Glomerular visceral epithelial cell (primary cell): ENCODE measurements around the gene TSC22D4.
"Not testable (repeated sequence)": the region's sequence is repeated elsewhere in the genome, so short reads cannot be mapped to it uniquely, and the experiment has no call there.

Experiments used
- DNase-seq: peaks from one replicate; pipeline ENCODE4 v3.0.0-alpha.2; 2016; ENCODE audit errors: extremely low spot score

The TSC22D4 gene

DNA sequence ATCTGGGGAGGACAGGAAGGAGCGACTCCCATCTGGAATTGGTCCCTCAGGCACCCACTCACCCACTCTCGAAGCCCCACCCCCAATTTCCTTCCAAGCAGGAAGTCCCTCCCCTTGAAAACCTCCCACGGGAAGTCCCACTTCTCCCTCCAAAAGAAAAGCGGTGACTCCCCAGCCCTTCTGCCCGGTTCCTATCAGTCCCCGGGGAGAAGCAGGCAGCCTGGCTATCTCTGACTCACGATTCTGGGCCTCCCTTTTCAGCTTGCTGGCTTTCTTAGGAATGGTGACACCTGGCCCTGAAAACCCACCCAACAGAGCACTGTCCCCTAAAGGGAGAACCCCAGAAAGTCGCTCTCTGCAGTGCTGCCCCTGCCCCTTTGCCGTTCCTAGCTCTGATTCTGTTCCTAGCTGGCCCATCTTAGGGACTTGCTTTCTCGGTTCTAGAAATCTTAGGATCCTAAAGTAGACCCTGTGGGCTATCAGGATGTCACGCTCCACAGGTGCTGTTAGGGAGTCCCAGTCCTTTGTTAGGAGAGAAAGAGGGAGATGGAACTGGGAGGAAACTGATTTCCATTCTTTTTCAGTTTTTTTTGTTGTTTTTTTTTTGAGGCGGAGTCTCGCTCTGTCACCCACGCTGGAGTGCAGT, 6.0 kb downstream of the TSC22D4 start:
- DNase-seq: no peak

DNA sequence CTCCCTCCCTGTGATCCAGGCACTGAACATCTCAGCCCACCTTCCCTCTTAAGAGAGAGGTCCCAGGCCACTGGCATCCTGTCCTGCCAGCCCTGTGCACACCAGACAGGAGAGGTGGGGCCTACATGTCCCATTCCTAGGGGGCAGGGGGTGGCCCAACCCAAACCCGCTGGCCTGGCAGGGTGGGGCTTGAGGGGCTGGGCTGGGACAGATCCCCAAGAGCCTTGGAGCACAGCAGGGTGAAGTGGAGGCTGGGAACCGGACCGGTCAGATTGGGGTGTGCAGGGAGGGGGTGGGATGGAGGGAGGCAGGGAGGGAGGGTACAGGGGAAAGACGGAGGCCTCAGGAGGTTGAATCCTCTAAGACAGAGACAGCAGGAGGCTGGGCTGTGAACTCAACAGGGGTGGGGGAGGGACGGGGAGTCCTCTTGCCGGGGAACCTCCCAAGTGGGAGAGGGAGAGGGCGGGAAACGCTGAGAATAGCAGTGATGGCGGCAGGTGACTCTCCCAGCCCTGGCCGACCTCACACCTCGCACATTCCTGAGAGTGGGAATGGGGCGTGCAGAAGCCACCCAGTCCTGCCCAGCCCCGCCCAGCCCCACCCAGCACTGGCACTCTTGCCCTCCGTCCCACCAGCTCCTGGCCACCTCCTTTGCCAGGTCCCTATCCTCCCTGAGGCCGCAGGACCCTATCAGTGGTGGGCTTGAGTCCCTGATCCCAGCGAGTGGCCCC, 6.7 kb downstream of the TSC22D4 start:
- DNase-seq: no peak

- no peak for DNase-seq
These were observed 8.0 kb downstream of the TSC22D4 start for GRCh38 chr7:100471021-100471420.

- peak; percentile 78 for DNase-seq
These were observed 9.6 kb downstream of the TSC22D4 start for GRCh38 chr7:100469227-100470044.

- DNase-seq: no peak
These were observed 11.2 kb downstream of the TSC22D4 start for GRCh38 chr7:100467638-100468373.

DNA sequence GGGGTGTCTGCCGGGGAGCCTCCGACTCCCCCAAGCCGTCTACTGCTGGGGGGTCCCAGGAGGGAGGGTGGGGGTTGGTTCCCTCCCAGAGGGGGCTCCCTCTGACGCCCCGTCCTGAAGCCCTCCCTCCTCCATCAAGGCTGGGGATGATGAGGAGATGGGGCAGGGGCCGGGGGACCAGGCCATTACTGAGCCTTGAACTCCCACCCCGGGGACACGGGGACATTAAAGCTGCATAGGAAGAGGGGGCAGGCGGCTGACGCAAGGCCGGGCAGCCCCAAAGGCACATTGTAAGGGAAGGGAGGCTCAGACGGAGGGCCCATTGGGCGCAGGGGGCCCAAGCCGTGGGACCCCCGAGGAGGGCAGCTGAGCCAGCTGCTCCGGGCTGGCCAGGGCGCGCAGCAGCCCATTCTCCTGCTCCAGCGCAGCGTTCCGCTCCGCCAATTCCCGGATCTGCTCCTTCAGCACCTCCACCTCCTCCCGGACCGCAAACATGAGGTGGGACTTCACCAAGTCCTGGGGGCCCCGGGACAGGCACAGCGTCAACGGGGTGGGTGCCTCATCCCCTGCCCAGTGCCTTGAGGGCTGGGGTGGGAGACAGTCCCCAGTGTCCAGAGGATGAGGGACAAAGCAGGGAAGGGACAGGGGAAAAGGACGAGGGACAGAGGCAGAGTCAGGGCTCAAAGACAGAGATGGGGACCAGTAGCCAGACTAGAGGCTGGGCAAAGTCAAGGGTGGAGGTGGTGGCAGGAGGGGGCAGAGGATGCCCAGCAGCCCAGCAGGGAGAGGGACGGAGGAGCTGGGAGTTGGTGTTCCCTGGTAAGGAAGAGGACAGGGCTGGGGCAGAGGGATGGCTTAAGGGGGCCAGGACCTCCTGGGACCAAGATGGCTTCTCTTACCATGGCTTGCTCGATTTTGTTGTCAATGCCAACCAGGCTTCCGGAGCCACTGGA, 12.1 kb downstream of the TSC22D4 start:
- no peak for DNase-seq

GRCh38 chr7:100465702-100466311, 13.2 kb downstream of the TSC22D4 start:
- peak; percentile 73 for DNase-seq

- DNase-seq: no peak
These were observed 13.7 kb downstream of the TSC22D4 start for GRCh38 chr7:100465299-100465698.

GRCh38 chr7:100464791-100465190, 14.2 kb downstream of the TSC22D4 start:
- no peak for DNase-seq

- DNase-seq: no peak
These were observed 14.8 kb downstream of the TSC22D4 start, which contains the start of gene SPACDR for GRCh38 chr7:100464210-100464660. TSS of gene SPACDR (minus strand) at chr7:100464260. CDS start at chr7:100464025, 235 bp downstream.

GRCh38 chr7:100457033-100457432, 22.0 kb downstream of the TSC22D4 start:
- DNase-seq: no peak

DNA sequence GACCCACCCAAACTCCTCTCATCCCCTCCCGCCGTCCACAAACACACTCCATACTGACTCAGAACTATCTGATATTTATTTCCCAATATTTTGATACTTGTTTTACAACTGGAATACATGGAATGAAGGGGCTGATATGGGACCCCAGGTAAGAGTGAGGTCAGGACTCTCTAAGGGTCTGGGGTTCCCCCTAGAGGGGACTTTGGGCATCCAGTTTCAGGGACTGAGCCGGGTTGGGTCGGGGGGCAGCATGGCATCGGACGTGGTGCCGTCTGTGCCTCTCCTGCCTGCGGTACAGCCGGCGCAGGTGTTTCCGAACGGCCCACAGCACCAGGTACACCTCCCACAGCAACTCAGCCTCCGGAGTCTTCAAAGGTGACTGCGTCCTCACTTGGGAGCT, 22.5 kb downstream of the TSC22D4 start:
- DNase-seq: no peak

DNA sequence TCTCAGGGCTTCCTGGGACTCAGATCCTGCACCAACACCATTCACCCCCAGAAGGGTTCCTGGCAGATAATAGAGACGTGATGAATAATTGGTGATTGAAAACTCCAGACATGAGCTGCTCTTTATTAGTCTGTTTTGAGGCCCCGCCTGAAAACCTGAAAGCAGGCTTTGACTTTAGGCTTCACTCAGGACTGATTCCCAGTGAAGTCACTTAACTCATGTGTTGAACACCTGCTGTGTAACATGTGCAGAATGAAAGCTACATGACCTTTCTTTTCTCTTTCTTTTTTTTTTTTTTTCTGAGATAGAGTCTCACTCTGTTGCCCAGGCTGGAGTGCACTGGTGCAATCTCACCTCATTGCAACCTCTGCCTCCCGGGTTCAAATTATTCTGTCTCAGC, 23.8 kb downstream of the TSC22D4 start:
- no peak for DNase-seq

- DNase-seq: not testable (repeated sequence)
These were observed 25.2 kb downstream of the TSC22D4 start for GRCh38 chr7:100453854-100454253.

- DNase-seq: no peak
These were observed 26.5 kb downstream of the TSC22D4 start for GRCh38 chr7:100452513-100452912.

DNA sequence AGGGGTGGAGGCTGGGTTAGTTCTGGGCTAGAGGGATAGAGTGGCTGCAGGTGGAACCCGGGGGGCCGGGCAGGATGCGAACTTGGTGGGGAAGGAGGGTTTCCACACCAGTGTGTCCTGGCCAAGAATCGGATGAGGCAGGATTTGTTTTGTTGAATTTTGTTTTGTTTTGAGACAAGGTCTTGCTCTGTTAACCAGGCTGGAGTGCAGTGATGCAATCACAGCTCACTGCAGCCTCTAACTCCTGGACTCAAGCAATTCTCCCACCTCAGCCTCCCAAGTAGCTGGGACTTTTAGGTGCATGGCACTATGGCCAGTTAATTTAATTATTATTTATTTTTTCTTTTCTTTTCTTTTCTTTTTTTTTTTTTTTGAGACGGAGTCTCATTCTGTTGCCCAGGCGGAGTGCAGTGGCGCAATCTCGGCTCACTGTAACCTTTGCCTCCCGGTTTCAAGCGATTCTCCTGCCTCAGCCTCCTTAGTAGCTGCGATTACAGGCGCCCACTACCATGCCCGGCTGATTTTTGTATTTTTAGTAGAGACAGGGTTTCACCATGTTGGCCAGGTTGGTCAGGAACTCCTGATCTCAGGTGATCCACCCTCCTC, 29.7 kb downstream of the TSC22D4 start:
- DNase-seq: no peak

- not testable (repeated sequence) for DNase-seq
These were observed 31.7 kb downstream of the TSC22D4 start for GRCh38 chr7:100447363-100447762.

DNA sequence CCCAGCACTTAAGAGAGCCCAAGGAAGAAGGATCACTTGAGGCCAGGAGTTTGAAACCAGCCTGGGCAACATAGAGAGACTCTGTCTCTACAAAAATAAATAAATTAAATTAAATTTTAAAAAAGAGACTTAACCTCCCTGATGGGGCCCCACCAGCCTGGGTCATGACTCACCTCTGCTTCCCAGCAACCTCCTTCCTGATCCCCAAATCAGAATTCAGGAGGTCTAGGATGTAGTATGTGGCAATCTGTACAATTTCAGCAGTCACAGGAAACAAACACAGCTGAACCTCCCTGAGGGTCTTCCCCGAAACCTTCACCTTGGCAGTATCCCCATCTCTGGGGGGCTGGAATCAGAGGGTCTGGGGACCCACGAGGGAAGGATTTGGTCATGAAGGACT, 33.0 kb downstream of the TSC22D4 start:
- no peak for DNase-seq
